Peyer's patch (tissue), 4 donors: ENCODE data around the gene GOLIM4.

Experiments used
- POLR2A ChIP-seq, 2 donors: fragments of 450-650 bp; IDR thresholded peaks; one replicate each; pipeline ENCODE4 v1.5.1; 2017; ENCODE audit warnings: antibody characterized with exemption in 2 of 2, mild to moderate bottlenecking in 2 of 2, moderate library complexity in 2 of 2
- TF ChIP-seq, protein P1 (sequence below), 6 experiments: fragments of 450-650 bp in 4 of 6; fragments of 200-600 bp in 2 of 6; sonication (generic) in 1 of 6; IDR thresholded peaks; one replicate each; pipeline ENCODE4 v1.5.1; 2017 to 2019; ENCODE audit warnings: antibody characterized with exemption in 6 of 6, mild to moderate bottlenecking in 3 of 6, moderate library complexity in 1 of 6

DNA sequence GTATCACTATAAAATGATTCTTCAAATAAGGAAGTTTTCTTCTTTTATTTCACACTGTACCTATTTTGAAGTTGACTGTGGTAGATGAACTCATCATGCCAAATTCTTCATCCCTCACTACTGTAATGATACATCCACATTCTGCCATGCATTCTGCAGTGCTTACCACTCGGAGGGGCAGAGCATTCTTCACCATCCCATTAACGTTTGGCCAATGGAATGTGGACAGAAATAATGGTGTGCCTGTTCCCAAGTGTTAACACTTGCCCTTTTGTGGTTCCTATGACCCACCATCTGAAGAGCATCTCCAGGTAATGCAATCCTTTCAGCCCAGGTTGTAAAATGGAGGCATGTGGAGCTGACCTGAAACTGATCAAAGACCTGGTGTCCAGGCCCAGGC is 18.6 kb downstream of the GOLIM4 start:
- TF ChIP-seq, protein P1, sequence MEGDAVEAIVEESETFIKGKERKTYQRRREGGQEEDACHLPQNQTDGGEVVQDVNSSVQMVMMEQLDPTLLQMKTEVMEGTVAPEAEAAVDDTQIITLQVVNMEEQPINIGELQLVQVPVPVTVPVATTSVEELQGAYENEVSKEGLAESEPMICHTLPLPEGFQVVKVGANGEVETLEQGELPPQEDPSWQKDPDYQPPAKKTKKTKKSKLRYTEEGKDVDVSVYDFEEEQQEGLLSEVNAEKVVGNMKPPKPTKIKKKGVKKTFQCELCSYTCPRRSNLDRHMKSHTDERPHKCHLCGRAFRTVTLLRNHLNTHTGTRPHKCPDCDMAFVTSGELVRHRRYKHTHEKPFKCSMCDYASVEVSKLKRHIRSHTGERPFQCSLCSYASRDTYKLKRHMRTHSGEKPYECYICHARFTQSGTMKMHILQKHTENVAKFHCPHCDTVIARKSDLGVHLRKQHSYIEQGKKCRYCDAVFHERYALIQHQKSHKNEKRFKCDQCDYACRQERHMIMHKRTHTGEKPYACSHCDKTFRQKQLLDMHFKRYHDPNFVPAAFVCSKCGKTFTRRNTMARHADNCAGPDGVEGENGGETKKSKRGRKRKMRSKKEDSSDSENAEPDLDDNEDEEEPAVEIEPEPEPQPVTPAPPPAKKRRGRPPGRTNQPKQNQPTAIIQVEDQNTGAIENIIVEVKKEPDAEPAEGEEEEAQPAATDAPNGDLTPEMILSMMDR (IDR thresholded peaks at IDR 0.05): no peak
- TF ChIP-seq POLR2A (IDR thresholded peaks at IDR 0.05): no peak
